HG03575 (cell line): ENCODE measurements around the gene CSF1R.
"Not testable (repeated sequence)": the region's sequence is repeated elsewhere in the genome, so short reads cannot be mapped to it uniquely, and the experiment has no call there.

Experiments used
- ATAC-seq: cut with Tn5 transposase; IDR thresholded peaks from one replicate; pipeline ENCODE4 v1.9.1; 2021; ENCODE audit not compliant: unreplicated experiment, insufficient number of reproducible peaks, low FRiP score; ENCODE audit errors: extremely low read depth

CSF1R gene

DNA sequence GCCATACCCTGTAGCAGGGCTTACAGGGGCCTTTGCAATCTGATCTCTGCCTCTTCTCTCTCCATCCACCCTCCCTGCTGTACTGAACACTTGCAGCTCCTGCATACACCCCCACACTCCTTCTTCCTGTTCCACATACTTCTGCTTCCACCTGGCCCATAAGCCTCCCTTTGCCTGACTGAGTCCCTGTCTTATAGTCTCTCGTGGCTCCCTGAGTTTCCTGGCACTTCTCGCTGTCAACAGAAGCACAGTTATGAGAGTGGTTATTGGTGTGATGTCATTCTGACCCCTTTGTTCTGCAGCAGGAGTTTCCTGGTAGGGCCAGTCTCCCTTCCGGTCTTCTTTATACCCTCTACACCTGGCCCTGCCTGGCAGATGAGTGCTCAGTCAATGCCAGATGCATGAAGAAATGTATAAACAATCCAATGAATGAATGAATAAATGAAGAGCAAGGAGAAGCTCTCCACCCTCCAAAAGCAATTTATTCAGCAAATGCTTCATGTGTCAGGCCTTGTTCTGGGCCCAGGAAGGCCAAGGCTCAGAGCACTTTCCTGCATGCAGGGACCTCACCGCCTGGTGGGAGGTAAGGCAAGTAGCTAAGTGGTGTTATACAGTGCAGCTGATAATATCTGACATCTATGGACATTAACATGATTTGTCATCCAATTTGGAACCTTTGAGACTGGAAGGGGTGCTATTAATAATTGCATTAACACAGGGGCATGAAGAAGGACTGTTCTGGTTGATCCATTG is 20.5 kb upstream of the CSF1R start:
- ATAC-seq: no peak

DNA sequence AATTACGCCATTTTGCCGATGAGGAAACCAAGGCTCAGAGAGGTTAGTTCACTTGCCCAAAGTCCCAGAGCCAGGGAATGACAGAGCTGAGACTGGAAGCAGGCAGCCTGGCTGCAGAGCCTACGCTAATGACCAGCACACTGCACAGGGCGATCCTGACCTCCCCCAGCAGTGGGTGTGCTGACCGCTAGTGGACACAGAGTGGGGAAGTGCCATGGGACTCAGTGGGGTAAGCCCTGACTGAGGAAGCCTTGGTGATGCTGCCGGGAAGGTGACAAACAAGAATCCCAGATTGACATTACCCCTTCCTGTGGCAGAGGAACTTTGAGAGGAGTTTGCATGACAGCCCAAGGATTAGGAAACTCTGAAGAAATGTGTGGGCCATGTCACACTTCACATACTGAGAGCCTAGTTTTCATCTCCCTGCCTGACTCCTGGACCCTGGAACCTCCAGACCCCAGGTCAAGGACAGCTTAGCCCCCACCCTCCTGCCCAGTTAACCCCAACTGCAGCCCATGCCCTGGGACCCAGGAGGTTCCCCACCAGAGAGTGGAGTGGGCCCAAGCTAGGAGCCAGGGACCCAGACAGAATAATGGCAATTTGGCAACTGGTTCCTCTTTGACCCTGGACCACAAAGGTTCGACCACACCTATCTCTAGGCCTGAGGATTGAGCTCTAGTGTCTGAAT is 19.7 kb upstream of the CSF1R start:
- ATAC-seq: no peak

GRCh38 chr5:150104550-150104870 is 18.2 kb upstream of the CSF1R start:
- ATAC-seq: no peak

DNA sequence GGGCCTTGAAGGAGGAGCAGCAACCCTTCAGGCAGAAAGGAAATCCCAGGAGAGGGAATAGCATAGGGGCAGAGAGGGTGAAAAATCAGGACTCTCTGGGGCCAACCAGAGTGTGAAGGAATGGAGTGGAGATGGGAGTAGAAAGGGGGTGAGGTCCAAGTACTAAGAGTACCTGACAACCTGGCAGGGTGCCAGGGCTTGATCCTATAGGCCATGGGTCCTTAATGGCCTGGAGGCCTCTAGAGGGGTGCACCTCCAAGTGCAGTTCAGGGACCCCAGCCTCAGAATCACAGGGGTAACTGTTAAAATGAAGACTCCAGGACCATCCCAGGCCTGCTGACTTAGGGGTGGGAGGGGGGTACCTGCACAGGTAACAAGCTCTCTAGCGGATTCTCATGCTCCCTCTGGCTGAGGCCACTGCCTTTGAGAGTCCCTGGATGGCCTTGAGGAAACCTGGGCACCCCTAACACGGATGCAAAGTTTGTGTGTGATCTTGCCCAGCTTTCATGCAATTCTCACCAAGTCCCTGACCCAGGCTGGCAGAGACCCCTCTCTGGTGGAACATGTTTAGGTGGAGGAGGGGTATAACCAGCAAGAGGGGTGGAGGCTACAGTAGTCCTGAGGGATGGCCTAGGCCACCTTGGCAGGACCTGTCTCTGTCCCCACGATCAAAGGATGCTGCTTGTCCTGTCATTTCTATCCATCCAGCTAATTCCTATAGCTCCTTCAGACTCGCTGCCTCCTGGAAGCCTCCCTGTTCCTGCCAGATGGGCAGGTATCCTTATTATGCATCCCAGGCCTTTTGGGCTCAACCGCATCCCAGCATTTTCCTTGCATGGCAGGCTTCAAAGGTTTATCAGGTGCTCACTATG is 17.6 kb upstream of the CSF1R start:
- ATAC-seq: no peak

DNA sequence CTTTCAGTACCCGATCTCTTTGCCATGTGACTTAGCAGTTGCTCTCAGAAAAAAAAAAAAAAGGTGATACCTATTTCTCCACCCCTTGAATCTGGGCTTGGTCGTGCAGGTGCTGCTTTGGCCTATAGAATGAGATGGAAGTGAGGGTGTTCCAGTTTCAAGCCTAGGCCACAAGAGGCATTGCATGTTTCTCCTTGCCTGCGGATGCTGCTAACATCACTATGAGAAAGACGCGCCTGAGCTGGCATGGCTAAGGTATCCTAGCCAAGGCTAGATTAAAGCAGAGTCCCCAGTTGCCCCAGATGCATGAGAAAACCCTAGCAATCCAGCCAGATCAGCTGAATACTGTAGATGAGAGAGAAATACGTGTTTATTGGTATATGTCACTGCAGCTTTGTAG is 14.7 kb upstream of the CSF1R start:
- ATAC-seq: no peak

- no peak for ATAC-seq
Observed at GRCh38 chr5:150097152-150097551, 10.8 kb upstream of the CSF1R start.

GRCh38 chr5:150092159-150092787 is 5.9 kb upstream of the CSF1R start:
- peak; percentile 73 for ATAC-seq

- no peak for ATAC-seq
Observed at GRCh38 chr5:150085191-150085912, 1.0 kb downstream of the CSF1R start.

DNA sequence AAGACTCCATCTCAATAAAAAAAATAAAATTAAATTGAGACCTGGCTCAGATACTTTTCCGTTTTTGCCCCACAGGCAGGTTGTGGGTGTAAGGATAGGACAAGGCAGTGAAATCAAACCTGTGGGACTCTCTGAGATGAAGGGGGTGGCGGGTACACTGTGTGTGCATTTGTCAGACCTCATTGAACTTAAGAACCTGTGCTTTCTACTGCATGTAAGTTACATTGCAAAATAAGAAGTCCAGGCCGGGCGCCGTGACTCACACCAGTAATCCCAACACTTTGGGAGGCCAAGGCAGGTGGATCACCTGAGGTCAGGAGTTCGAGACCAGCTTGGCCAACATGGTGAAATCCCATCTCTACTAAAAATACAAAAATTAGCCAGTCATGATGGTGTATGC is 1.6 kb downstream of the CSF1R start:
- ATAC-seq: not testable (repeated sequence)

GRCh38 chr5:150082889-150083288 is 3.5 kb downstream of the CSF1R start:
- no peak for ATAC-seq

- no peak for ATAC-seq
Observed at GRCh38 chr5:150082374-150082773, 4.0 kb downstream of the CSF1R start.

- peak; percentile 58 for ATAC-seq
Observed at GRCh38 chr5:150081541-150082283, 4.6 kb downstream of the CSF1R start.

DNA sequence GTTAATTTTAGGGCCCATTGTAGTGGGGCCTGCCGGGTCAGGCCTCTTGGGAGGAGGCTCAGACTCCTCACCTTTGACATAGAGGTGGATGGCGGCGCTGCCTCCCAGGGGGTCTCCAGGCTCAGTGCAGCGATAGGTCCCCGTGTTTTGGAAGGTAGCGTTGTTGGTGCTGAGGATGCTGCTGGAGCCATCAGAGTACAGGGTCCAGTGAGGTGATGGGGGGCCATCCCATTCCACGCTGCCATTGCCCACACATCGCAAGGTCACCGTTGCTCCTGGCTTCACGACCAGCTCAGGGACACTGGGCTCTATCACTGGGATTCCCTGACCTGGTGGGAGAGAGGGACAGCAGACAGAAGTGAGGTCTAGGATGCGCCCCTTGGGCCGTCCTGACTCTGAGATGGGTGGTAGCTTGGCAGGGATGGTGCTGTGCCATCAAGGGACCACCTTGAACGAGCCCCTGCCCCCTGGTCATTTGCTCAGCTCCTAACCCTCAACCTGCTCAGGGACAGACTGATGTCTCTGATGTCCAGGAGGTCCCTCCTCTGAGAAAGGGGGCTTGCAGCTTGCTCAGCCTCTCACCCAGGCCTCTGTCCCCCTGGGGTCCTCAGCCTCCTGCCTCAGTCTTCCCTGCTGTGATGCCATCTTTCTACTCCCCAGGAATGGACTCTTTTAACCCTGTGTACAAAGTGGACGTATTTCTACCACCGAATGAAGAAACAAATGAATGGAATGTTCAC is 5.5 kb downstream of the CSF1R start:
- ATAC-seq: no peak

DNA sequence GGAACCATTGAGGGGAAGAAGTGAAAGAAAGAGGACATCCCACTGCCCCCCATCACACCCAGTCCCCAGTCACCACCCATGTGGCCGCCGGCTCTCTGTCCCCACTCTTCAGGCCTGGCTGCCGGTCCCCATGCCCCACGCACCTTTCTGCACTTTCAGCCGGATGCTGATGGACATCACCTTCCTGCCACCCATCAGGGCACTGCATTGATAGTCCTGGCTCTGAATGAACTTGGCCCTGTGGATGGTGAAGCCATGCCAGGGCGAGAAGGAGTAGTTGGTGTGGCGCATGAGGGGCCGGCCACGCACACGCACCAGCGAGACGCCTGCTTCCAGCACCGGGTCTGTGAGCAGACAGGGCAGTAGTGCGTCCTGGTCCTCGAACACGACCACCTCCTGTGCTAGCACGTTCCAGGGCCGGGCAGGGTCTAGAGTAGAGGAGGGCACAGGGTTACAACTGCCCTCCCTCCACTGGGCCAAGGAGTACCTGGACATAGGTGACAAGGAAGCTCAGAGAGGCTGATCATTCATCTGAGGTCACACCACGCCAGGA is 6.4 kb downstream of the CSF1R start:
- ATAC-seq: no peak

GRCh38 chr5:150078802-150079689 is 7.3 kb downstream of the CSF1R start:
- ATAC-seq: no peak

DNA sequence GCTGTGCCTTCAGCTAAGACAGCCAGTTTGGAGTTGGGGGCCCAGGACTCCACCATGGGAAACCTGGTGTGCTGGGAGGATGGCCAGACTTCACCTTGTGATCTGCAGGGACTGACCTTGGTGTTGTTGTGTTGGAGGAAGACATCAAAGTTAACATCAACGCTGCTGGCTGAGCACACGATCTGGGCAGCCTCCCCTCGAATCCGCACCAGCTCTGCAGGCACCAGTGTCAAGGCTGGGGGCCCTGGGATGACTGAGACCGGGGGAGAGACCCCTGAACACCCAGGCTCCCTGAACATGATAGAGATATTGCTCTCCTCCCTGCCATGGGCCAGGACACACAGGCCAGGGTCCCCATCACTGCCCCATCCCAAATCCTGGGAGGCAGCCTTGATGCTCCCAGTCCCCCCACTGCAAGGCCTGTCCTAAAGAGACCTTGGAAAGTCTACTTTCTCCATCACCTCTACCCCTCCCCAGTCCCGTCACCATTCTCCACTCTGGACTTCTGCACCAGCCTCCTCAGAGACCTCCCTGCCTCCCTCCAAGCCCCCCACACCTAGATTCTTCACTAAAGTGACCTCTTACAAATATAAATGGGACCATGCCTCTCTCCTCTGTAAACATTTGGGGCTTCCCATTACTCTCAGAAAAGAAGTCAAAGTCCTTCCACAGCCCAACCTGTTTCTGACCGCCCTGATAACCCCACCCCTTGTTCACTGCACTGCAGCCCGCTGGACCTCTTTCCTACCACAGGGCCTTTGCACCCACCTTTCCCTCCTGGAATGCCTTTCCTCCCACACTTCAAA is 8.2 kb downstream of the CSF1R start:
- ATAC-seq: no peak
